MCF 10A (cell line): ENCODE measurements around the gene KRTAP9-9. TPM values are rescaled to one million over a fixed set of nuclear protein-coding genes. Genes with fewer than 3 reads are reported as not detected.
A peak's percentile ranks its signal among the peaks of the same experiment; 100 is the strongest.
"Not testable (repeated sequence)": the region's sequence is repeated elsewhere in the genome, so short reads cannot be mapped to it uniquely, and the experiment has no call there.

Experiments used
- Bru-seq: library from RNA; stranded (reverse); fragments of 400-500 nt; gene quantifications from one replicate; lab custom pipeline; 2021; lab: Mats Ljungman, UMichigan
- BruChase-seq, 2 experiments: library from RNA; stranded (reverse); fragments of 400-500 nt; gene quantifications; one replicate each; lab custom pipeline; 2021; lab: Mats Ljungman, UMichigan
- BruUV-seq: library from RNA; stranded (reverse); fragments of 400-500 nt; replicated peaks from 2 replicates; lab custom pipeline; 2021; lab: Mats Ljungman, UMichigan
- CTCF ChIA-PET: fragments of 300-600 bp; sonication (Branson Sonifier 250); formaldehyde crosslinking; extraction: SDS; loops from one replicate; lab custom pipeline; 2021; ENCODE audit warnings: antibody characterized with exemption, inconsistent platforms; lab: Yijun Ruan, JAX
- POLR2A ChIA-PET: fragments of 300-600, 350-650 bp; sonication (Branson Sonifier 250); formaldehyde crosslinking; extraction: SDS; loops from one replicate; lab custom pipeline; 2020; ENCODE audit warnings: antibody characterized with exemption, inconsistent platforms; lab: Yijun Ruan, JAX
- DNase-seq: peaks from one replicate; pipeline ENCODE4 v3.0.0-alpha.2; 2018; ENCODE audit not compliant: unreplicated experiment
- H3K27ac Mint-ChIP-seq: one replicate; pipeline ENCODE4 v1.8.0; 2022; ENCODE audit warnings: mild to moderate bottlenecking, low read depth, mixed read lengths; ENCODE audit not compliant: unreplicated experiment
- H3K27me3 Mint-ChIP-seq: one replicate; pipeline ENCODE4 v1.8.0; 2022; ENCODE audit warnings: mixed read lengths; ENCODE audit not compliant: insufficient read depth, unreplicated experiment
- H3K36me3 Mint-ChIP-seq: one replicate; pipeline ENCODE4 v1.8.0; 2022; ENCODE audit warnings: mild to moderate bottlenecking, moderate library complexity, mixed read lengths; ENCODE audit not compliant: insufficient read depth, unreplicated experiment
- H3K4me1 Mint-ChIP-seq: one replicate; pipeline ENCODE4 v1.8.0; 2022; ENCODE audit warnings: mixed read lengths; ENCODE audit not compliant: insufficient read depth, unreplicated experiment
- H3K4me3 Mint-ChIP-seq: one replicate; pipeline ENCODE4 v1.8.0; 2022; ENCODE audit warnings: mild to moderate bottlenecking, moderate library complexity, mixed read lengths; ENCODE audit not compliant: unreplicated experiment
- H3K9me3 Mint-ChIP-seq: one replicate; pipeline ENCODE4 v1.8.0; 2022; ENCODE audit warnings: mixed read lengths; ENCODE audit not compliant: unreplicated experiment
- CTCF ChIP-seq: fragments of 200-600 bp; IDR thresholded peaks from one replicate; pipeline ENCODE4 v1.8.0; 2022; ENCODE audit warnings: antibody characterized with exemption, mild to moderate bottlenecking; ENCODE audit not compliant: unreplicated experiment
- intact Hi-C: fragments of 100-400 bp; cut with micrococcal nuclease; formaldehyde crosslinking; loops from 2 replicates; pipeline ENCODE4 v1.14.1; 2022
- long read RNA-seq: library from polyadenylated mRNA; stranded (forward); transcript quantifications from one replicate; pipeline ENCODE4 v2.0.0, GENCODE V29; 2022
- total RNA-seq: library from RNA; stranded (reverse); gene quantifications from 2 replicates; pipeline ENCODE4 v1.2.3, GENCODE V29; 2022

KRTAP9-9 gene
- not detected in 2 replicates for total RNA-seq
- not detected for Bru-seq, nascent RNA
- not detected for BruChase-seq, experiment 1, labeled RNA remaining after a 6-hour chase
- BruChase-seq, experiment 2, labeled RNA remaining after a 2-hour chase, result not detected
- long read RNA-seq, result 0 reads

DNA sequence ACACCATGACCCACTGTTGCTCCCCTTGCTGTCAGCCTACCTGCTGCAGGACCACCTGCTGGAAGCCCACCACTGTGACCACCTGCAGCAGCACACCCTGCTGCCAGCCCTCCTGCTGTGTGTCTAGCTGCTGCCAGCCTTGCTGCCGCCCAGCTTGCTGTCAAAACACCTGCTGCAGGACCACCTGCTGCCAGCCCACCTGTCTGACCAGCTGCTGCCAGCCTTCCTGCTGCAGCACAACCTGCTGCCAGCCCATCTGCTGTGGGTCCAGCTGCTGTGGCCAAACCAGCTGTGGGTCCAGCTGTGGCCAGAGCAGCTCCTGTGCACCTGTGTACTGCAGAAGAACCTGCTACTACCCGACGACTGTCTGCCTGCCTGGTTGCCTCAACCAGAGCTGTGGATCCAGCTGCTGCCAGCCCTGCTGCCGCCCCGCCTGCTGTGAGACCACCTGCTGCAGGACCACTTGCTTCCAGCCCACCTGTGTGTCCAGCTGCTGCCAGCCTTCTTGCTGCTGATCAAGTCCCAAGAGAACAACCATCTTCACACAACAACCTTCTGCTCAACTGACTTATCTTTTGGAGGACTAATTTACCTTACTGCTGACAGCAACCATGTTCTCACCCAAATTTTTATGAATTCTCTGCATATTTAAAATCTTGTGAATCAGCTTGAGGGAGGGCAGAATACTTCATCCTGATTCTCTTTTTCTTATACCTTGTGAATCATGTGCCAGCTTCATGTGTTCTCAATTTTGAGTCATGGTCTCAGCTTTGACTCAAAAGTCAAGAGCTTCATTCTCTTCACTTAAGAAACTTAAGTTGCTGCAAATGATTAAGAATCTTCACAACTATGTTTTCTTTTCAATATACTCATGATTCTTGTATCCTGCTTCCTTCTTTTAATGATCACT lies at the start of gene KRTAP9-9:
KRTAP9-9 (plus strand) TSS at position 4 of the 910 bp plus-strand sequence.
- CTCF ChIA-PET, result interaction anchor here (1.0 kb wide), 1 partner anchor 329 kb away, joined by 4 read pairs; no protein-coding TSS in a partner anchor
- H3K27me3 Mint-ChIP-seq, result peaks cover 100% of the 10 kb centered on the region
- DNase-seq, H3K4me1 Mint-ChIP-seq, H3K36me3 Mint-ChIP-seq, H3K4me3 Mint-ChIP-seq, BruUV-seq, H3K27ac Mint-ChIP-seq, H3K9me3 Mint-ChIP-seq, intact Hi-C loops, POLR2A ChIA-PET: not testable (repeated sequence)

- H3K36me3 Mint-ChIP-seq, result no peaks in the 10 kb centered on the region
- POLR2A ChIA-PET, result interaction anchor here (0.6 to 1.0 kb wide), 3 partner anchors 24 to 125 kb away, joined by 3 to 4 read pairs (median 4); no protein-coding TSS in a partner anchor
- intact Hi-C loops, result no loop called here
- peaks cover 56% of the 10 kb centered on the region for H3K27me3 Mint-ChIP-seq
- no peak overlapping the region for H3K27ac Mint-ChIP-seq
- peak; percentile 3 for DNase-seq
- CTCF ChIA-PET, result interaction anchor here (0.6 to 1.1 kb wide), 2 partner anchors 23 to 33 kb away, joined by 3 to 5 read pairs; no protein-coding TSS in a partner anchor
- BruUV-seq, result no TSS peak
- H3K9me3 Mint-ChIP-seq, result no peaks in the 10 kb centered on the region
- no peaks in the 10 kb centered on the region for H3K4me1 Mint-ChIP-seq
- TF ChIP-seq CTCF, result no peak
- no peak overlapping the region for H3K4me3 Mint-ChIP-seq
Observed at GRCh38 chr17:41211845-41212466, 43.2 kb upstream of the KRTAP9-9 start.

GRCh38 chr17:41212524-41213169 lies 42.5 kb upstream of the KRTAP9-9 start:
- H3K36me3 Mint-ChIP-seq, result no peaks in the 10 kb centered on the region
- intact Hi-C loops, result no loop called here
- ChIA-PET POLR2A (interaction anchor here (0.7 to 1.0 kb wide), 2 partner anchors 25 to 125 kb away, joined by 3 to 4 read pairs; no protein-coding TSS in a partner anchor), CTCF (interaction anchor here (1.1 kb wide), 1 partner anchor 34 kb away, joined by 3 read pairs; no protein-coding TSS in a partner anchor)
- H3K4me3 Mint-ChIP-seq, result no peak overlapping the region
- DNase-seq, result no peak
- H3K27ac Mint-ChIP-seq, result no peak overlapping the region
- H3K4me1 Mint-ChIP-seq, result no peaks in the 10 kb centered on the region
- no peaks in the 10 kb centered on the region for H3K9me3 Mint-ChIP-seq
- TF ChIP-seq CTCF, result no peak
- BruUV-seq, result no TSS peak
- peaks cover 49% of the 10 kb centered on the region for H3K27me3 Mint-ChIP-seq

DNA sequence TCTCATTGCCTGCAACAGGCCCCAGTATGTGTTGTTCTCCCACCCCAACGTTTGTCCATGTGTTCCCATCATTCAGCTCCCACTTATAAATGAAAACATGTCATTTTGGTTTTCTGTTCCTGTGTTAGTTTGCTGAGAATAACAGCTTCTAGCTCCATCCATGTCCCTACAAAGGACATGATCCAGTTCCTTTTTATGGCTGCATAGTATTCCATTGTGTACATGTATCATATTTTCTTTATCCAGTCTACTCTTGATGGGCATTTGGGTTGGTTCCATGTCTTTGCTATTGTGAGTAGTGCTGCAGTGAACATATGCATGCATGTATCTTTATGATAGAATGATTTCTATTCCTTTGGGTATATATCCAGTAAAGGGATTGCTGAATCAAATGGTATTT lies 39.5 kb upstream of the KRTAP9-9 start:
- ChIA-PET POLR2A (no interaction called here), CTCF (interaction anchor here (0.6 kb wide), 1 partner anchor 71 kb away, joined by 4 read pairs; no protein-coding TSS in a partner anchor)
- intact Hi-C loops, result no loop called here
- Mint-ChIP-seq H3K36me3 (no peaks in the 10 kb centered on the region), H3K9me3 (peaks cover 6% of the 10 kb centered on the region), H3K27me3 (peaks cover 35% of the 10 kb centered on the region), H3K4me3 (no peak overlapping the region), H3K27ac (no peak overlapping the region), H3K4me1 (no peaks in the 10 kb centered on the region)
- no TSS peak for BruUV-seq
- DNase-seq, result no peak
- no peak for TF ChIP-seq CTCF
